Measurements from ENCODE around the gene LRRC19. TPM values are rescaled to one million over a fixed set of nuclear protein-coding genes. Genes with fewer than 3 reads are reported as not detected.

Gene LRRC19
- total RNA-seq, 2 donors from 2014 or later, result not detected

DNA sequence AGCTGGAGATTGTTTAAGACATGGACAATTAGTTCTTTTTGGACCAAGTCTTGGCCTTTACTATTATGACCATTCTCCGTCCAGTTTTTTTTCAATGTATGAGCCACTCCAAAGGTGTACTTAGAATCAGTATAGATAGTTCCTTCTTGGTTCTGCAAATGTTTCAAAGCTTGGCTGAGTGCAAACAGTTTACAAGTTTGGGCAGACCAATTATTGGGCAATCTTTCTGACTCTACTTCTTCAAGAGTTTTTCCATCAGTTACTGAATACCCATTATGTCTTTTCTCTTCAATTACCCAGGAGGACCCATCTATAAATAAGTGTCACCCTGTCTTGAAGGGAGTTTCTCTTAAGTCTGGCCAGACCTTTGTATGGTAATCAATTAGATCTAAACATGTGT is 33.8 kb downstream of the LRRC19 start:
- ATAC-seq, result no peak
- intact Hi-C loops (cut with DNase I), result loop anchor here in 1 of 2 donors (10.0 kb wide), 1 partner anchor 227 kb away; no protein-coding TSS in a partner anchor

DNA sequence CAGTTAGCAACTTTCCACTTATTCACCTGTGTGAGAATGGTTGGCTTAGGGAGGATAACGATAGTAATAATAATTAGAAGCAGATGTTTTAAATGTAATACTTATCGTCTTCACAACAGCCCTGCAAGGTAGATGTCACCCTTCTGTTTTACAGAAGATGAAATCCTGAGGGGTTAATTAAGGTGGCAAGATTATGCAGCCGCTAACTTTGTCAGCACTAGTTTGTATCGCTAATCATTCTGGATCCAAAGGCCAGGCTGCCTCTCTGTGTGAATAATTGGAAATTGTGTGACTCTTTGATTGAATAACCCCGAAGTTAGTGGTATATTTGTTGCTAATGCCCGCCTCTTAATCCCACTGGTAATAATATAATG is 48.6 kb downstream of the LRRC19 start:
- intact Hi-C loops (cut with DNase I), result loop anchor here in 1 of 2 donors (5.0 kb wide), 1 partner anchor 65 kb away; the partner anchor contains the start of gene CAAP1
- ATAC-seq, result peak in 1 of 2 donors; percentile 4
- no peak for DNase-seq

More for the DNA sequence above, 33.8 kb downstream of the LRRC19 start:
- DNase-seq, result no peak

DNA sequence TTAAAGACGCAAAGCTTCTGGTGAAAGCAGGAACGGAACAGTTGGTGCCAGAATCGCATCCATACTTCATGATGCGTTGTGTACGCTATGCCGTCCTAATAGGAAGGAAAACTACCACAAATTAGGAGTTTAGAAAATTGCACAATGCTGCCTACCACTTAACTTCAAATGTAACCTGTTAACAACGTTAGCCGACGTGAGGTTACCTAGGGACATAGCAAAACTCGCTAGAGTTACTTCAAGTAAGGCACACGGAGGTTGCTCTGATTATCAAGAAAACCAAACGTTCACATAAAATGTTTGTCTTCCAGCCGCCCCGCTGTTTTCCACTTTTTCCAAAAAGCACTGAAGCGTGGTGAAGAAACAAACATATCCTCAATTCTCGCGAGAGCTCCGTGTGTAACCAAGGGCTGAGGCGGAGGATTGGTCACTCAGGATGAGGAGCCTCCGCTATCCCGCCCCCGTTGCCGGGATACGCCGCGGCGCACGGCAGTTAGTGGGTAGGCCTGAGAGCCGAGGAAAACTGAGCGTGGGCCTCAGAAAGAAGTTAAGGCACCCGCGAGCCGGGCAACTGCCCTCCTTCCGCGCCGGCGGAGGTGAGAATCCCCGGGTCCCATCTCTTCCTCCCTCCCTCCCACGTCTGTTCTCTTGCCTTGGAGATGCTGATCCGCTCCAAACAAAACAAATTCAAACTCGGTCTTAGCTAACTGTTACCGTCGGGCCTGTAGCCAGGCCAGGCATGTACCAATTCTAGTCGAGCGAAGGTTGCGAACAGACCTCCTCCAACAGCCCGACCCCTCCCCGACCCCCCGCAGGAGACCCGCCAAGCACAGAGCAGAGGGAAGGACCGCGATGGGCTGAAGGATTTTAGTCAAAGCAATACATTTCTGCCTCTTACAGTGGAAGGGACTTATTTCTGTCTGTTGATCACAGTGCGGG is 49.3 kb downstream of the LRRC19 start, which contains the start of gene IFT74:
TSS of gene IFT74 (plus strand) at position 492 of the 939 bp plus-strand sequence. CDS start 5,556 bp downstream, outside the sequence.
- intact Hi-C loops (cut with DNase I), result loop anchor here in 1 of 2 donors (5.0 kb wide), 1 partner anchor 64 kb away; the partner anchor contains the start of gene CAAP1
- DNase-seq (peak; percentile 99), ATAC-seq (peak; percentile 100)

DNA sequence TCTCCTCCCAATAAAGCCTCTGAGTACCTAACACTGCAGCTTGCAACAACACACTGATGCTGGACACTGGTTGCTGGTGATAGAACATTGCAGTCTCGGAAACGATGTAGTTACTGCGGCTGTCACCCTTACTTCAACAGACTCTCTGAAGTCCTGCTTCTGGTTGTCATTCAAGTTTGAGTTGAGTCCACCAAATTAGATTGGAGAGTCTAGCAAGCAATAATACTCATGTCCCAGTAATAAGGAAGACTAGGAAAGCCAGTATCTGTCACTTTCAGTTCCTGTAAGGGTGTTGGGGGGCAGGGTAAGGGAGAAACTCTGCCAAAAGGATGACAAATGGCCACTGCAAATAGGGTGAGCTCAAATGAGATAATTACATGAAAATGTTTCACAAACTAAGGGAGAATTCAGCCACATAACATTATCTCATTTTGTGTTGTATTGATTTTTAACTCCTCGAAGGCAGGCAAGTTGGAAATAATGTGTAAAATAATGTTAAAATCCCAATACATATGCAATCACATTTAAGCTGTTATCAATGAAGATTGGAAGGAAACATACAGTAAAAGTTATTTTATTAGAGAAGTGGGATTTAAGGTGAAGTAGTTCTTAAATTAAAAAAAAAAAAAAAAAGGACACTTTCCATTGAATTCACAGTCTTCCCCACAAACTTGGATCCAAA is 50.1 kb downstream of the LRRC19 start:
- intact Hi-C loops (cut with DNase I), result loop anchor here in 1 of 2 donors (5.0 kb wide), 1 partner anchor 63 kb away; the partner anchor contains the start of gene CAAP1
- ATAC-seq (peak; percentile 19 to 55), DNase-seq (no peak)

DNA sequence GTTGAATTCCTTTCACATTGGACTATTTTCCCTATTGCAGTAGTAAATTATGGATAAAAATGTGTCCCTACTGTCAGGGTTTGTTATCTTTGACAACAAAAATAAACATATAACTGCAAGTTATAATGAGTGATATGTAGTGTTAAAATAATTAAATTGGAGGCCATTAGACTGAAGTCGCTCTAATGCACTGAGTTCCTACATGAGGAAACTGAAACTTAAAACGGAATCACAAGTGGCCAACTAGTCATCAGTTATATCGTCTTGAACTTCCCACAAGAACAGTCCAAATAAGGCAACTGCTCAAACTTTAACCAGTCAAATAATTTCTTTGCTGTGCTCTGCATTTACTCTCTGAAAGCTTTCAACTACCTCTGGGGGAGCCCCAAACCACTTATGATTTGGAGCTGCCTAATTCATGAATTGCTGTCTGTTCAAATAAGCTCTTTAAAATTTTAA is 51.4 kb downstream of the LRRC19 start:
- ATAC-seq (no peak), DNase-seq (no peak)
- intact Hi-C loops (cut with DNase I), result no loop called here

DNA sequence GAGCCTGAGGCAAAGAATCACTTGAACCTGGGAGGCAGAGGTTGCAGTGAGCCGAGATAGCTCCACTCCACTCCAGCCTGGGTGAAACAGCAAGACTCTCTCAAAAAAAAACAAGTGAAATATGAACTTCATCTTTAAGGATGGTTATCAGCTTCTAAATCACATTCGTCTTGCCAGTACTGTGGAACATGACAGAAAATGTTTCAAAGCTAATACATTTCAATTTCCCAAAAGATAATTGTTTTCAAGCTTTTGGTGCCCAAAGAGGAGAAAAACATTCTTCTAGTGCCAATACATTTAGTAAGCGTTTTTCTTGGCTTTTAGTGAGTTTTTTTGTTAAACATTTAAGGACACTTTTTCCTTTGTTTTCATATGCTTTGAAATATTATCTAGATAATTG is 53.7 kb downstream of the LRRC19 start:
- no peak for DNase-seq
- intact Hi-C loops (cut with DNase I), result no loop called here
- ATAC-seq, result no peak

DNA sequence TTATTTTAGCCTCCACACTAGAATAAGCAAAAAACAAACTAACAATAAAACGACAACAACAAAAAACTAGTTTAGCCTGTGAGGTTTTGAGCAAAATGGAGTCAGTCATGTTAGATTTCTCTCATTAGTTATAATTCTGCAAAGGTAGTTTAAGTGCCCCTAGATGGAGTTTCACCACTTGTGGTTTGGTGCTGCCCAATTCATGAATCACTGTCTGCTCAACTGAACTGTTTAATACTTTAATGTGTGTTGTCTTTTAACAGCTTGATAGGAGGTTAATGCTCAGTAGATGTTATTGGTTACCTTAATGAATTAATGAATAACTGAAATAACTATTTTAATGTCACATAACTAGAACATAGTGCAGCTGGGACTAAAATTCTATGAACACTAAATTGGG is 55.0 kb downstream of the LRRC19 start:
- intact Hi-C loops (cut with DNase I), result no loop called here
- DNase-seq (no peak), ATAC-seq (no peak)

DNA sequence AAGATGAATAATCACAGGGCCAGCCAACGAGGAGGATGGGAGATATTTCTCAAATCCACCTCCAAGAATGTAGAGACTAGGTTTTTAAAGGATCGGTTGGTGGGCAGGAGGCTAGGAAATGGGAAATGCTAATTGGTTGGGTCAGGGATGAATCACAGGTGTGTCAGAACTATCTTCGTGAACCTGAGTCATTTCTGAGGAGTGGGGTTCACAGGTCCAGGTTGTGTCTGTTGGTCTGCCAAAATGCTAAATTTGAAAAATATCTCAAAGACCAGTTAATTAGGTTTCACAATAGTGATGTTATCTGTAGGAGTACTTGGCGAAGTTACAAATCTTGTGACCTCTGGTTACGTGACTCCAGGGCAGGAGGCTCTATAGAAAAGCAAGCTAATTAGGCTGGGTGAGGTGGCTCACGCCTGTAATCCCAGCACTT is 55.8 kb downstream of the LRRC19 start:
- DNase-seq, result no peak
- ATAC-seq, result no peak
- intact Hi-C loops (cut with DNase I), result loop anchor here in 1 of 2 donors (10.0 kb wide), 1 partner anchor 55 kb away; the partner anchor contains the start of gene CAAP1

DNA sequence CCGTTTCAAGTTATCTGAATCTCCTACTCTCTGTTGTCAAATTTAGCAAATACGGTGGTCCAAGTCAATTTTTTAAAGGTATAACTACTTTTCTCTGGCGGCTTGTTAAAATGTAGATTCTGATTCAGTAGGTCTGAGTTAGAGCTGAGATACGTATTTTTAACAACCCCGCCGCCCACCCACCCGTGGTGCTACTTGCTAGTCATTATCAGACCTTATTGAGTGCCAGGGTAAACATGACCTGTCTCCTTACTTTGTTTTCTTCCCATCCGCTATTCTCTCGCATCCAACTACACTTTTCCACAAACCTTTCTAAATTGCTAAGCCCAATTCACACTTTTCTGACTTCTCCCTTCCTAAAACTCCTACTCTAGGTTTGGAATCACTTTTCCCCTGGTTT is 57.7 kb downstream of the LRRC19 start:
- no peak for DNase-seq
- intact Hi-C loops (cut with DNase I), result loop anchor here in 1 of 2 donors (10.0 kb wide), 1 partner anchor 53 kb away; the partner anchor contains the start of gene CAAP1
- no peak for ATAC-seq

DNA sequence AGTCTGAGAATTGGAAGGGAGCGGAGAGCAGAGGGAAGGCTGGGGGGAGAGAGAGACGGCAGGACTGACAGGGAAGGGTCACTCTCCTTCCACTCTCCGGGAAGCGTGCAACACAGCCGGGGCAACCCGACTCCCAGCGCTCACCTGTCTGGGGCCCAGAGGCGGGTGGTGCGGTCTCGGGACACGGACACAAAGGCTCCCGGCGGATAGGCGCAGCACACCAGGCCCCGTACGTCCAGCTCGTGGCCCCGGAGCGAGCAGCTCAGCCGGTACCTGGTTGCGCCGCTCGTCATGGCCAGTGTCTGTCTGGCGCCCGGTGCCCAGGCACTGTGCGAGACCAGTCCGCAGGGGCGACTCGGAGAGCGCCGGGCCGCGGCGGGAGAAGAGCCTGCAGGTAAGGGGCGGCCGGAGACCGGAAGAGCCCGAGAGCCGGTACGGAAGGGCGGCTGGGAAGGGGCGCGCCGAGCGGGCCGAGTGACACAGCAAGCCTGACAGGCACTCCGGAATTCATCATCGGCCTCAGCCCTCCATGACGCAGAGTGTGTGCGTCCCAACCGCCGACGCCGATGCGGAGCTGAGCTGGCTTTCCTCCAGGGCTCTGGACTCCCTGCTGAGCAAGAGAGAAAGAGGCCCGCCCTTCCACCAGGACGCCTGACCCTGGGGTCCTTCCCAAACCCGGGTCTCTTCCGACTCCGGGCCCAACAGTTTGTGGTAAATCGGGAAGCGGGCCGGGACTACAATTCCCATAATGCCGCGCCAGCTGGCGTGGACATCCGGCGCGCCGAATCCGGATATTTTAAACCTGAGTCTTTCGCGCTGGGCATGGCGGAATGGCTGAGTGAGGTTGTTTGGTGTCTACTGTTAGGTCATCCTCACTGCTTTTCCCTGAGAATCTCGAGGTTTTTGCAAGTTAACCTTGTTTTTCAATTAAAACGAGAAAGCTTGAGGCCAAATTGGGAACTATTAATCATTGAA is 58.4 kb downstream of the LRRC19 start, which contains the start of gene PLAA:
TSS of gene PLAA (minus strand) at position 490 of the 975 bp plus-strand sequence. CDS start at position 293, 197 bp downstream.
- intact Hi-C loops (cut with DNase I), result loop anchor here in 1 of 2 donors (10.0 kb wide), 1 partner anchor 52 kb away; the partner anchor contains the start of gene CAAP1
- ATAC-seq, result peak; percentile 100
- DNase-seq, result peak; percentile 94

DNA sequence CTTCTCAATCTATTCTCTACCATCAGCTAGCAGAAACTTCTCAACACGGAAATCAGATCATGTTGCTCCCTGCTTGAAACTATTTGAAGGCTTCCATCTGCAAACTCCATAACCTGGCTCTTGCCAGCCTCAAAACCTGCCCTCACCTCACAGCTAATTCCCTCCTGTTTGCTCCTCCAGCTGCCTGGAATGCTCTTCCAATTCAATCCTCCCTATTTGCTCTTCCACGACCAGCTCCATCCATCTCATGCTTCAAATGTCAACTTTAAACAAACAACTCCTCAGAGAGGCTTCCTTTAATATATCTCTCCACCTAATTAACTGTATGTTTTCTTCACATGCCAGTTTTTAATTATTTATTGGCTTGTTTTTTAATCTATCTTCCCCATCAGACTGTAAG is 59.9 kb downstream of the LRRC19 start:
- DNase-seq, result no peak
- intact Hi-C loops (cut with DNase I), result loop anchor here in 1 of 2 donors (10.0 kb wide), 1 partner anchor 51 kb away; the partner anchor contains the start of gene CAAP1

More for the DNA sequence above, 59.9 kb downstream of the LRRC19 start:
- no peak for ATAC-seq

Other genes starting within 250 kb of the LRRC19 start
- gene CAAP1, start 112.9 kb downstream of the LRRC19 start, total RNA-seq, result 10 to 100 TPM in 1 of 2 donors, 1 to 10 TPM in 1; 7.4 to 12.0 TPM
- gene PLAA, start 58.4 kb downstream of the LRRC19 start, total RNA-seq, result 10 to 100 TPM; 25.7 to 26.6 TPM
- gene IFT74, start 49.3 kb downstream of the LRRC19 start, total RNA-seq, result 10 to 100 TPM in 1 of 2 donors, 1 to 10 TPM in 1; 7.8 to 11.4 TPM
- 10 to 100 TPM; 19.2 to 29.5 TPM for gene TEK, start 103.6 kb upstream of the LRRC19 start, total RNA-seq